Gastrocnemius medialis (tissue), 4 donors: ENCODE measurements around the gene BCAR1.

Experiments used
- POLR2A ChIP-seq, 2 donors: fragments of 450-650 bp; IDR thresholded peaks; one replicate each; pipeline ENCODE4 v1.6.1; 2017; ENCODE audit warnings: antibody characterized with exemption in 2 of 2, mild to moderate bottlenecking in 2 of 2, moderate library complexity in 2 of 2
- TF ChIP-seq, protein P1 (sequence below), 5 experiments: fragments of 450-650 bp in 3 of 5; fragments of 200-600 bp in 2 of 5; sonication (generic) in 2 of 5; IDR thresholded peaks in 4 of 5; conservative IDR thresholded peaks in 1 of 5; 1 replicate in 4 of 5; 2 replicates in 1 of 5; pipeline ENCODE4 v1.5.1; 2016 to 2019; ENCODE audit warnings: antibody characterized with exemption in 5 of 5, mild to moderate bottlenecking in 3 of 5, moderate library complexity in 3 of 5

- no peak for TF ChIP-seq POLR2A (IDR thresholded peaks at IDR 0.05)
- TF ChIP-seq, protein P1, sequence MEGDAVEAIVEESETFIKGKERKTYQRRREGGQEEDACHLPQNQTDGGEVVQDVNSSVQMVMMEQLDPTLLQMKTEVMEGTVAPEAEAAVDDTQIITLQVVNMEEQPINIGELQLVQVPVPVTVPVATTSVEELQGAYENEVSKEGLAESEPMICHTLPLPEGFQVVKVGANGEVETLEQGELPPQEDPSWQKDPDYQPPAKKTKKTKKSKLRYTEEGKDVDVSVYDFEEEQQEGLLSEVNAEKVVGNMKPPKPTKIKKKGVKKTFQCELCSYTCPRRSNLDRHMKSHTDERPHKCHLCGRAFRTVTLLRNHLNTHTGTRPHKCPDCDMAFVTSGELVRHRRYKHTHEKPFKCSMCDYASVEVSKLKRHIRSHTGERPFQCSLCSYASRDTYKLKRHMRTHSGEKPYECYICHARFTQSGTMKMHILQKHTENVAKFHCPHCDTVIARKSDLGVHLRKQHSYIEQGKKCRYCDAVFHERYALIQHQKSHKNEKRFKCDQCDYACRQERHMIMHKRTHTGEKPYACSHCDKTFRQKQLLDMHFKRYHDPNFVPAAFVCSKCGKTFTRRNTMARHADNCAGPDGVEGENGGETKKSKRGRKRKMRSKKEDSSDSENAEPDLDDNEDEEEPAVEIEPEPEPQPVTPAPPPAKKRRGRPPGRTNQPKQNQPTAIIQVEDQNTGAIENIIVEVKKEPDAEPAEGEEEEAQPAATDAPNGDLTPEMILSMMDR (IDR thresholded peaks at IDR 0.05 in 4 of 5, conservative IDR thresholded peaks at IDR 0.05 in 1 of 5) = no peak
These were observed 54.6 kb downstream of the BCAR1 start for GRCh38 chr16:75196836-75197235.
